Hematopoietic multipotent progenitor cell treated with erythropoietin and hydrocortisone succinate and interleukin-3 and kit ligand, for 4 days (in vitro differentiated cells): ENCODE results near the gene PIP4P1.
A peak's percentile ranks its signal among the peaks of the same experiment; 100 is the strongest.

Source experiments
- DNase-seq: peaks from one replicate; pipeline ENCODE4 v3.0.0-alpha.2; 2015

Gene PIP4P1

DNA sequence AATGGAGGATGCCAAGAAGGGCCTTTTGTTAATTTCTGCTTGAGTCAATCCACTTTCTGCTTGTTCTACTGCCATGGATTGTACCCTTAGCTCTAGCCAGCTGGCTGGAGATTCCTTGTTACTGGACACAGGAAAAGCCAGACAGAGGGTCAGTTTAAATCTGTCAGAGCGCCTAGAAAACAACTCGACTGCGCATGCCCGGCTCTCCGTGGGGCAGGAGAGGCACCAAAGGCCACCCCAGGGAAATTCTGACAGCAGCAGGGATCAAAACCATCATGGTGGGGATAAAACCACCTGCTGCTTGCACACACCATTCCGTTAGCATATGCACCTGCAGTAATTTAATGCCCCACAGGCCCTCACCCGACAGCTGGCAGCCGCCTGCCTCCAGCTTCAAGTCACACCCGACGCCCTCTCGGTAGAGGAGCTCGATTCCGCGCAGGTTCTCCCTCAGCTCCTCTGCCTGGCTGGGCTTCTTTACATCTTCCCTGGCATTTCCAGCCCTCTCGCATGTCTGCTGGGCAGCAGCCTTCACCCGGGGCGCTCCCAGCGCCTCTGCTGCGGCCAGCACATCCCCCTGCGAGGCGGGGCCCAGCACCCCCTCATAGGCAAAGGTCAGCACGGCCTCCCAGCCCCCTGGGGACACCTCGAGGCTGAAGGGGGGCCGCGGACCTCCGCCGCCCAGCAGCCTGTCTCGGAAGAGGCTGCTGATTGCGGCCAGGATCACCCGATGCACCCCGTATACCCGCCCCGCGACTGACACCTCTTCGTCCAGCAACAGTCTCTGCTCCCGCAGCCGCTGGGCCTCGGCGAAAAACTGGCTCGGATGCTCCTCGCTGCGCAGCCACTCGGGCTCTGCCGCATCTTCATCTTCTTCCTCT lies 26.3 kb downstream of the PIP4P1 start:
- DNase-seq = no peak

DNA sequence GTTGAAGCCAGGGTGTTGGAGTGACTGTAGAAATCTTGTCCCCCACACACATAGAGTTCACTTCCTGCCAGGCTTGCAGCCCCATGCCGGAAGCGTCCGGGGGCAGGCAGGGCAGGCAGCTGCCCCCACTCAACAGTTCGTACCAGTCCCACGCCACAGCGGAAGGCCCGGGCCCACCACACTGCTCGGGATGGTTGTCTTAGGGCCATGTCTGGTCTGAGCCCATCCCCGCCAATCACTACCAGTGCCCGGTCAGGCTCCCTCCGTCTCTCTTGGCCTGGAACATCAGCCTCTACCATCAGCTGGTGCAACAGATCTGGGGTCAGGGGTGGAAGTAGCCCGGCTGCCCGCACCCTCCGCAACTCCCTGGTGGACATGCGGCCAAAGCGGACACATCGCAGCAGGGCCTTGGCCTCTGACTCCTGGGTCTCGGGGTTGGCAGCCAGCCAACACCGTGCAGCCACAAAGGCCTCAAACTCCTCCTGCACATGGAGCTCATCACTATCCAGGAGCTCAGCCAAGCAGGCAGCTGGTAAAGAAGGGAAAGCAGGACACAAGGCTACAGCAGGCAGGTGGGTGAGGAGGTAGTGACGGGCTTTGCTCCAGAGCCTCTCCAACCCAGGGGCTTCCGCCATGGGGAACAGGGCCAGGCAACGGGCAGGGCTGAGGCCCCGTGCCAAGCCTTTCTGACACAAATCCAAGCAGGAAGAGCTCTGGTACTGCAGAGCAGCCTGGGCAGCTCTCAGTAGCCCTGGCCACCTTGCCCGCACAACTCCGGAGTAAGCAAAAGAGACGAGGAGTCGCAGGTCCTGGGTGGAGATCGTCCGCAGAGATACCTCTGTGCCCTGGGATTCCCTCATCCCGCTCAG lies 31.2 kb downstream of the PIP4P1 start:
- DNase-seq = peak; percentile 23

DNA sequence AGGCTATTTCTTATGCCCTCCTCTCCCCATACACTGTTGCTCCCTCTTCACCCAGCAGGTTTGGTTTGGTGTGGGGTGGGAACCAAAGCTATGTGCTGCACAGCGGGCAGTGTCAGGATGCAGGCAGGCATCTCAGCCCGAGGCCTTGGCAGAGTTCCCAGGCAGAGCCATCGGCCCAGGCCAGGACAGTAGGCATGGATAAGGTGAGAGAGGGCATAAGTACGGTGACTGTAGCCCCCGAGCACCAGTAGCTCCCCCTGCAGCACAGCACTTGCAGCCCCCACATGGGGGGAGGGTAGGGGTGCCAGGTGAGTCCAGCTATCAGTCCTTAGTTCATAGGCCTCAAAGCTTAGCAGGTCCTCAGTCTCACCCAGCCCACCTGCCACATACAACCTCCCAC lies 32.4 kb downstream of the PIP4P1 start:
- peak; percentile 28 for DNase-seq

DNA sequence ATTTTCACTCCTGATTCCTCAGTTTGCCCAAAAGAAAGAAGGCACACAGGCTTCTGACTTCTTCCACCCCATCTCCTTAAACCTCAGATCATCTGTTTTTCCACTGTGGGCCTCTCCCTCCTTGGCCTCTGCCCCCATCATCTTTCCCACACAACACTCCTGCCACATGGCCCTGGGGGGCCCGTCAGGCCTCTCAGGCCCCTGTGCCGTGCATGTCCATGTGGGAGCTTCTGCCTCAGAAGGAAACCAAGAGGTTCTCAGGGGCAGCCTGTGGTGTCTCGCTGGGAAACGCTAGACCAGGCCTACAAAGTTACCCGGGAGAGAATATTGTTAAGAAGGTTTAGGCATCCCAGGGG lies 33.2 kb downstream of the PIP4P1 start:
- peak; percentile 13 for DNase-seq

DNA sequence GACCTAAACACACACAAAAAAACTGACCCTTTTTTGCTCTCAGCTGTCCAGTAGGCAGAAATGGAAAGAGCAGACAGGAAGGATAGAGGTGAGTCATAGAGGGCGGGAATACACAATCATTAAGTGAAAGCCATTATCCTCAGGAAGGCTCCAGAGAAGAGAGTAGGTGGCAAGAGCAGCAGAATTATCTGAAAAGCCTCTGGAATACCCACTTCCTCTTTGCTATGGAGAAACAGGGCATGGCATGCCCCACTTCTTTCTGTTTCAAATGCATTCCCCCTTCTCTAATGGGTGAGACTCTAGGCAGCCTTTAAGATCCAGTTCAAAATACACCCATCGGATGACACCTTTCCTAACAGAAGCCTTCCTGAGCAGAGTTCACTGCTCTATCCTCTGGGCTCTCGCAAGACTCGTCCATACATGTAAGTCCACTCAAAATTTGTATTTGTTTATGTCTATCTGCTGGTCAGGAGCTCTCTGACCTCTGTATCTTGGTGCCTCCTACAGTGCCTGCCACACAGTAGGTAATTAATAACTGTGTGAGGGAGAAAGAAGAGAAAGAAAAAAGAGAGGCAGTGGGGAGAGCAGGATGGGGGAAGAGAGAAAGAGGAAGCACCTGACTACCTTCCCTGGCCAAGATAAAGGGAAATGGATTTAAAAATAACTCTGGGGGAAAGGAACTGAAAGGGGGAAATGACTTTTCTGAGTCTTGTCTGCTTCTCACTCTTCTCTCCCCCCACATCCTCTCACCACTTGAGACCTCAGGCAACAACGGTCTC lies 33.8 kb downstream of the PIP4P1 start:
- peak; percentile 77 for DNase-seq

DNA sequence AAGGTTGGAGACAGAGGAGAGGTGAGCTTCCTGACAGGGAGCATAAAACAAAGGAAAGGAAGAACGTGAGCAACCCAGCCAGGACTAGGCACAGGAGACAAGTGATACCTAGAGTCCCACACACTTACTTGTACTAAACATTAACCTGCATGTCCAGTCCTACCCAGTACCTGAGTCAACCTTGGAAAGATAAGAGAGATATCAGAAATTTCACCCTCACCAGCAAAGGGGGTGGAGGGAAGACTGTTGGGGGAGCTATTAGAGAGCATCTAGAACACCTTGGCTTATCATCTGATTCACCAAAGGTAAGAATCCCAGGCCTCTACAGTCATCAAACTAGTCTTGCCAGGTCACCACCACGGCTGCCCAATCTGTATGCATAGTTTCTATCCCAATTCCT lies 36.4 kb downstream of the PIP4P1 start:
- no peak for DNase-seq

DNA sequence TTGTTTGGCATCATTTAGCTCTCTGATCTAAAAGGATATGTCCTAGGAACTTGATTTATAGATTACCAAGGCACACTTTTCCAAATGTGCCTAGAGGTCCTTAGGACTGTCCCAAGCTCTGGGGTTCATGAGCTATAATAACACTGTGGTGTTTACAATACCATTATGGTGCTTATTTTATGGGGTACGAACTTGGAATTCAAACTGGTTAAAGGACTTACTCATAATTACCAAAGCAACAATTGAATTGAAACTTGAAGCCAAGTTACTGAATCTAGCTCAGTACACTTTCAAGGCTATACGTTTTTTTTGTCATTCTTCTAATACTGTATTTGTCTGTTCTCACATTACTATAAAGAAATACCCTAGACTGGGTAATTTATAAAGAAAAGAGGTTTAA lies 38.3 kb downstream of the PIP4P1 start:
- DNase-seq = no peak

DNA sequence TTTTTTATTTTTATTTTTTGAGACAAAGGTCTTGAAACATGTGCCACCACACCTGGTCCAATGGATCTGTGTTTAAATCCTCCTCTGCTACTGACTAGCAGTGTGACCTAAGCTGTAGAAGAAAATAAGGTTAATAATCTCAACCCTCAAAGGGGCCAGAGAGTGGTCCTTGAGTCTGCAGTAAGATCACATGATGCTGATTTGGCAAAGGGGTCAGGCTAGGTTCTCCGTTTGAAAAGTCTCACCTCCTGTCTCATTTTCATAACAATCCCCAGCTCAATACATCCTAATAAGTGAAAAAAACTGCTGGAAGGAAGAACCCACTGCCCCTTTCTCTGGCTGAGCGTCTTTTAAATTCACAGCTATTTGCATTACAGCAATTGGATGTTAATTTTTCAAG lies 40.0 kb downstream of the PIP4P1 start:
- DNase-seq = no peak

DNA sequence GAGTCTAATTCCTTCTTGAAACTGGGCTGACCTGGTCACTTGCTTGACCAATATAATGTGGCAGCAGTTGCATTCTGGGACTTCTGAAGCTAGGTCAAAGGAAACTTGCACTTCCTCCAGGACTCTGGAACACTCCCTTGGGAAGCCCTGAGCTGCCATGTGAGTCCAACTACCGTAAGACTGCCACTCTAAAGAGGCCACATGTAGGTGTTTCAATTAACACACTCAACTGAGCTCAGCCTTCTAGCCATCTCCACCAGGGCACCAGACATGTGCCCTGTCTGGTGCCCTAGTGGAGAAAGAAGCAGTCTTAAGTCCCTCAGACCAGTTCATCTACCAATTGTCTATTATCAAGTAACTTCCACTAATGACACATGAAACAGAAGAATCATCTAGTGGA lies 41.8 kb downstream of the PIP4P1 start:
- DNase-seq = peak; percentile 24

DNA sequence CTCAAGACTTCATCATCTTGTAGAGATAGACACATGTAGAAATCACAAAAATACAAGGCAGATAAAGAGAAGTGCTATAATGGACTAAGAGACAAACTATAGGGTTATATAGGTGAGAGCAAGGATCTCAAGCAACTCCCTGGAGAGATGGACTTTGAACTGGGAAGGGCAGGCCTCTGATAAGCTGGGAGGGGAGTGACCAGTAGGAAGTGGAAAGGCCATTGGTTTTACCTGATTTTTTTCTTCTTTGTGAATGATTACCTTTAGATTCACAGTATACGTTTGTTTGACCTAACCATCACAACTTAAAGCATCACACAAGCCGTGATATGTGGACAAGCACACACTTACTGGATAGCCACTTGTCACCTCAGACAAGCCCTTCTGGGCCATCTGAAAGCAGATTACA lies 42.7 kb downstream of the PIP4P1 start:
- DNase-seq = no peak

DNA sequence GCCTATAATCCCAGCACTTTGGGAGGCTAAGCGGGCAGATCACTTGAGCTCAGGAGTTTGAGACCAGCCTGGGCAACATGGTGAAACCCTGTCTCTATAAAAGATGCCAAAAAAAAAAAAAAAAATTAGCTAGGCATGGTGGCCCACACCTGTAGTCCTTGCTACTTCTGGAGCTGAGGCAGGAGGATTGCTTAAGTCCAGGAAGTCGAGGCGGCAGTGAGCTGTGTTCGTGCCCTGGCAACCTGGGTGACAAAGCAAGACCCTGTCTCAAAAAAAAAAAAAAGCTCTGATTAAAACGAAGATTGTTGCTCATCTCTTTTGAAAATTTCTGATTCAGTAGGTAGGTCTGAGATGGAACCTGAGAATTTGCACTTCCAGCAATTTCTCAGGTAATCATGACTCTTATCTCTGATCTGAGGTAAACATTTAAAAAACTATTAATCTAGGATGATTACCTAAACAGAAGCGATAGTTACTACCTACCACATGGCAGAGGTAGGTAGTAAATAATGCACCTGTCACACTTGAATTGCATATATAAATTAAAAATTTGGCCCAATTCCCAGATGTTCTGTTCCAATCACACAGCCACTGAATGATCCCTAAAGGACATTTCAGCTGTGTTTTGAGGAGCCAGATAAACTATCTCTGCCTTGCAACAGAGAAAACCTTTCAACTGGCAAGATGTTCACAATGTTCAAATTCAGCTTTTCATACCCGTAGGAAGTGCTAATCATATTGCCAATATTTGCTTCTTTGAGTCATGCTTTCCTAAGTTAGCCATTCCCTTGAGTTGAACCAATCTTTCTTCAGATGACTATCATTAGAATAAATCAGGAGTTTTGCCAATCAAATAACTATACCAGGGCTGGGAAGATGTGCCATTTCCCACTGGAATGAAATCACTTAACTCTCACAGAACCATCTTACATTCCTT lies 43.7 kb downstream of the PIP4P1 start:
- no peak for DNase-seq

DNA sequence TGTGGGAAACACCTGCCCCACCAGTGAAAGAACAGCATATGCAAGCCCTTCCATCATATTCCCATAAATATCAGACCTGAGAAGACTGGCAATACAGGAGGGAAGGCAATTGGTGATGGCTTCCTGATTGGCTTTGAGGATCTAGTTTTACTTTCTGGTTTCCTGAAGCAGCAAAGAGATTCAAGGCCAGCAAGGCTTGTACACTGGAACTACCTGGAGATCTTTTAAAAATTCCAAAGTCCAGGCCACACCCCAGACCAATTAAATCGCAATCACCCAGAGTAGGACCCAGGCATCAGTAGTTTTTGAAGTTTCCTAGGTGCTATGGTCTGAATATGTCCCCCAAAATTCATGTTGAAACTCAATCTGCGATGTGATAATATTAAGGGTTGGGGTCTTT lies 45.0 kb downstream of the PIP4P1 start:
- no peak for DNase-seq

DNA sequence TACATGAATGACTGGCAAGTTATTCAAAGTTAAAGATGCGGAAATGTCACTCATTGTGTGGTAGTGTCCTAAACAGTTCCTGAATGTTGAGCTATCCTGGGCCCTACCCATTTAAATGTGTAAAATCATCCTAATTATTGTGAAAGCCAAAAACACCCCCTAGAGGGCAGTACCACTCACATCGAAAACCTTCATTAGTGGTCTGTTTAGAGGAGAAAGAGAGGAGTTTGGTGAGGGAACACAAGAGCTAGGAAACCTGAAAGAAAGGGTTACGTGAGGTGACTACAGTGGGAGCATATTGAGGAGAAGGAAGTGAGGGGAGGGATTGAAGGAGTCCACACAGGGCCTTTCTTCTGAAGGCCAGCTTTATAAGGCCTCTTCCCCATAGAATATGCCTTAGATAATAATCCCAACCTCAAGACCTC lies 45.4 kb downstream of the PIP4P1 start:
- DNase-seq = peak; percentile 92

DNA sequence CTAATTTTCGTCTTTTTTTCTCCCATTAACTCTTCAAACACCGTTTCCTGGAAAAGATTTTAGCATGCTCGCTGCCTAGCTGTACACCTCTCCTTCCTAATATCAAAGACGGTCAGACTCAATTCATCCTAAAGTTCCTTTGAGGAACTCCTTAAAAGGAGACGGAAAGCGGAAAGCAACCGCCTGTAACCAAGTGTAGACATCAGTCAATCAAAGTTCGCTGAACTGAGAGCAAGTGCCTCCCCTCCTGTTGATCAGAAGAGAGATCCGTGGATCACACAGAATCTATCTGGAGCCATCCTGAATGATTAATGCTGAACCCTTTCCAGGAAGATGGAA lies 47.5 kb downstream of the PIP4P1 start:
- peak; percentile 58 for DNase-seq

DNA sequence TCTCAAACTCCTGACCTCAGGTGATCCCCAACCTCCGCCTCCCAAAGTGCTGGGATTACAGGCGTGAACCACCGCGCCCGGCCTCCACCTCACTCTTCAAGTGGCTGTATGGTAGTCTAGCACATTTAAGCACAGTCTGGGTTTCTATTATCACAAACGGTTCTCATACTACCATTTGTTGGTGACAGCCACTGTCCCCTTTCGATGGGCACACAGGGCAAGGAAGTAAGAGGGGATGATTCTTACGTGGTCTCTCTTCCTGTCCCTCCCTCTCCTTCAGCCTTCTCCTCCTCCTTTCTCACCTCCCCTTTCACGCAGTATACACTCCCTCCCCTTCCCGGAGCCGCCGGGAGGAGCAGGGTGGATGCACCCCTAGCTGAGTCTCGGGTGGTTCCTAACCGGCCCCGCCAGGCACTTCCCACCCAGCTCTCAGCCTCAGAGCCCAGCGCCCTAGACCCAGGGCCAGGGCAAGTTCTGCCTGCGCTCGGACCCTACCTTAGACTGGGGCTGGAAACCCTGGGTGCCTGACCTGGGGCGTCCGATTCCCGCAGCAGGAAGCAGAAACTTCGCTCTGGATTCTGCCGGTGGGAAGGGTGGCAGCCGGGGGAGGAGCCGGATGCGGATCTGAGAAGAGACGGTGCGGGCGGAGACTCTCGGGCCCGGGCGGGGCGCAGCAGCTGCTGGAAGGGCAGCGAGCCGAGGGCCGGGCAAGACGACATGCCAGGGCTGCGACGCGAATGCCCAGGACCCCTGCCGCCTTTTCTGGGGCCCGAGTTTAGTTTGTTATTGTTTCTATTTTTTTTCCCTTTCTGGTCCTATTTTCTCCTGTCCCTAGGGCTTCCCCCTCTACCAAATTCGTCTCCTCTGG lies 48.1 kb downstream of the PIP4P1 start, which contains the start of gene TEP1:
Gene TEP1, minus strand, starts transcription at position 626 of the 868 bp plus-strand sequence. CDS start 5,062 bp downstream, outside the sequence.
- peak; percentile 91 for DNase-seq

DNA sequence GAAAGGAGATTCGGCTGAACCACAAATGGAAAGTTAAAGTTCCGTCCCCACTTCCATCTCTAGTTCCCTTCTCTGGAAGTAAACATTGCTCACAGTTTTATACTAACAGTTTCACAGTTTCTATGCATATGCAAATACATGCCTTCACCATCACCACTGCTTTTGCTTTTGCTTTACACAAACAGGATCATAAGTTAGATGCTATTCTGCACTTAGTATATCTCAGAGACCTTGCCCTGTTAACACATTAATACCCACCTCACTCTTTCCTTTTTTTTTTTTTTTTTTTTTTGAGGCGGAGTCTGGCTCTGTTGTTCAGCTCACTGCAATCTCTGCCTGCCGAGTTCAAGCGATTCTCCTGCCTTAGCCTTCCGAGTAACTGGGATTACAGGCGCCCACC lies 48.8 kb downstream of the PIP4P1 start:
- peak; percentile 28 for DNase-seq

DNA sequence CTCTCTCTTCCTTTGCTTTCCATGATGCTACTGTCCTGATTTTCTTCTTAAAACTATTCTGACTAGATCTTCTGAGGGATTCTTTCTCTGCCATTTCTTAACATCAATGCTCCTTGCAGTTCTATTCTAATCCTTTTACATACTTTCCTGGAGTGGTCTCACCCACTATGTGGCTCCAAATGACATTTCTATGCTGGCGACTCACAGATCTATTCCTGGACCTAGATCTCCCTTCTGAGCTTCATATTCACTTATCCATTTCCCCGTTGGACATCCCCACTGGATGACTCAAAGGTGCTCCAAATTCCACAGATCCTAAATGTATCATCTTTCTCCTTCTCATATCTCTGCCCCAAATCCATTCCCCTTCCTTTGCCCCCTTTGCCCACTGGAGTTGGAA lies 52.0 kb downstream of the PIP4P1 start:
- DNase-seq = no peak
